SU-DHL-6 (cell line): ENCODE measurements around the gene WWOX.

ENCODE experiments used
- H2AFZ ChIP-seq: fragments of 200-600 bp; sonication (generic); 2 replicates; pipeline ENCODE4 v1.6.1; 2014; ENCODE audit warnings: low read depth, mild to moderate bottlenecking, moderate library complexity, mixed read lengths, antibody characterized with exemption, low read length; ENCODE audit not compliant: severe bottlenecking
- H3F3A ChIP-seq: fragments of 200-600 bp; shearing (Covaris generic); 2 replicates; pipeline ENCODE4 v1.6.0; 2016; ENCODE audit warnings: antibody characterized with exemption, mild to moderate bottlenecking; ENCODE audit not compliant: insufficient read depth
- H3K27ac ChIP-seq: fragments of 200-600 bp; sonication (generic); 2 replicates; pipeline ENCODE4 v1.5.1; 2016; ENCODE audit warnings: low read depth, mild to moderate bottlenecking, low read length, moderate library complexity, mixed read lengths
- H3K27me3 ChIP-seq: fragments of 200-600 bp; sonication (generic), shearing (Covaris generic); 2 replicates; pipeline ENCODE4 v1.6.0; 2014; ENCODE audit warnings: mild to moderate bottlenecking, low read length
- H3K36me3 ChIP-seq: fragments of 200-600 bp; sonication (generic); 2 replicates; pipeline ENCODE4 v1.6.1; 2014; ENCODE audit warnings: mild to moderate bottlenecking, low read length, mixed read lengths
- H3K4me2 ChIP-seq: fragments of 300-600, 200-600 bp; shearing (Covaris generic), sonication (generic); 2 replicates; pipeline ENCODE4 v1.6.0; 2014; ENCODE audit warnings: low read length, low read depth, mild to moderate bottlenecking; ENCODE audit not compliant: poor library complexity, severe bottlenecking
- H3K4me3 ChIP-seq: fragments of 200-600 bp; sonication (generic); 2 replicates; pipeline ENCODE4 v1.5.1; 2014; ENCODE audit warnings: antibody characterized with exemption, low read length, mild to moderate bottlenecking, mixed read lengths; ENCODE audit not compliant: insufficient read depth, poor library complexity, severe bottlenecking
- H3K79me2 ChIP-seq: fragments of 200-600 bp; sonication (generic); 2 replicates; pipeline ENCODE4 v1.6.1; 2014; ENCODE audit warnings: mild to moderate bottlenecking, low read length, moderate library complexity; ENCODE audit not compliant: insufficient read depth
- H3K9ac ChIP-seq: fragments of 200-600 bp; sonication (generic); 2 replicates; pipeline ENCODE4 v1.7.0; 2014; ENCODE audit warnings: mild to moderate bottlenecking, low read length
- H3K9me2 ChIP-seq: fragments of 200-600 bp; sonication (generic); replicated peaks from 2 replicates; pipeline ENCODE4 v1.6.1; 2014; ENCODE audit warnings: low read length; ENCODE audit not compliant: insufficient read depth
- H3K9me3 ChIP-seq: fragments of 200-600 bp; sonication (generic); 2 replicates; pipeline ENCODE4 v1.6.1; 2014; ENCODE audit warnings: low read length, mixed read lengths; ENCODE audit not compliant: insufficient read depth
- H4K20me1 ChIP-seq: fragments of 200-600 bp; sonication (generic); 2 replicates; pipeline ENCODE4 v1.6.1; 2014; ENCODE audit warnings: low read depth, mild to moderate bottlenecking, antibody characterized with exemption, low read length, moderate library complexity, mixed read lengths
- CTCF ChIP-seq: fragments of 200-600 bp; sonication (generic); IDR thresholded peaks from one replicate; pipeline ENCODE4 v1.5.1; 2017; ENCODE audit warnings: antibody characterized with exemption, mild to moderate bottlenecking, low read length, moderate library complexity; ENCODE audit not compliant: insufficient read depth, poor library complexity, severe bottlenecking
- EZH2phosphoT487 ChIP-seq: fragments of 200-600 bp; sonication (generic), shearing (Covaris generic); conservative IDR thresholded peaks from 2 replicates; pipeline ENCODE4 v1.6.1; 2018; ENCODE audit warnings: mild to moderate bottlenecking, antibody characterized with exemption, low read length, moderate library complexity, mixed read lengths

WWOX gene

GRCh38 chr16:78438219-78438618 lies 338.8 kb downstream of the WWOX start:
- Histone ChIP-seq H3K79me2 (no peaks in the 10 kb centered on the region), H3K27ac (no peak overlapping the region), H4K20me1 (no peaks in the 10 kb centered on the region), H3K36me3 (no peaks in the 10 kb centered on the region), H2AFZ (no peak overlapping the region), H3K9me2 (no peaks in the 10 kb centered on the region), H3F3A (no peaks in the 10 kb centered on the region), H3K4me2 (no peak overlapping the region), H3K27me3 (no peaks in the 10 kb centered on the region), H3K9me3 (no peaks in the 10 kb centered on the region), H3K4me3 (no peak overlapping the region), H3K9ac (no peak overlapping the region)
- TF ChIP-seq EZH2phosphoT487 = no peak
- no peak for TF ChIP-seq CTCF

- Histone ChIP-seq H3K9me3 (no peaks in the 10 kb centered on the region), H3F3A (no peaks in the 10 kb centered on the region), H3K27ac (no peak overlapping the region), H3K9me2 (no peaks in the 10 kb centered on the region), H3K79me2 (no peaks in the 10 kb centered on the region), H3K27me3 (no peaks in the 10 kb centered on the region), H3K9ac (no peak overlapping the region), H3K4me2 (no peak overlapping the region), H3K36me3 (no peaks in the 10 kb centered on the region), H4K20me1 (no peaks in the 10 kb centered on the region), H2AFZ (no peak overlapping the region), H3K4me3 (no peak overlapping the region)
- TF ChIP-seq CTCF (no peak), EZH2phosphoT487 (no peak)
Observed at GRCh38 chr16:78438632-78439031, 339.2 kb downstream of the WWOX start.

DNA sequence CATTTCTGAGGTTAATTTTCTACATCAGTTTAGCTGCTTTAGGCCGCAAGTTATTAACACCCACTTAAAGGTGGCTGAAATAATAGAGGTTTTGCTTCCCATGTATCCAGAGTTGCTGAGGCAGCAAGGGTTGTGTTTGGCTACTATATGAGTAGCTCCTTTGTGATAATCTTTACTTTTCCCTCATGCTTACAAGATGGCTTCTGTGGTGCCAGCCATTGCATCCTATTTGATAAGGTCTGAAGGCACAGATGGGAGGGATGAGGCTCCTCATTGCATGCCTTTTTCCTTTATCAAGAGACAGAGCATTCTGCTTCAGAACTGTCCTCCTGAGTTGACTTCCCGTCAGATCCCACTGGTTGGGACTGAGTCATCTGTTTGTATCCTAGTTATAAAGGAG lies 340.2 kb downstream of the WWOX start:
- Histone ChIP-seq H3K36me3 (no peaks in the 10 kb centered on the region), H3K4me2 (no peak overlapping the region), H3K27me3 (no peaks in the 10 kb centered on the region), H3K27ac (no peak overlapping the region), H3K9ac (no peak overlapping the region), H3K79me2 (no peaks in the 10 kb centered on the region), H3F3A (no peaks in the 10 kb centered on the region), H3K9me3 (no peaks in the 10 kb centered on the region), H2AFZ (no peak overlapping the region), H4K20me1 (no peaks in the 10 kb centered on the region), H3K4me3 (no peak overlapping the region), H3K9me2 (no peaks in the 10 kb centered on the region)
- TF ChIP-seq EZH2phosphoT487 (no peak), CTCF (no peak)

GRCh38 chr16:78441298-78441697 lies 341.8 kb downstream of the WWOX start:
- Histone ChIP-seq H3K36me3 (no peaks in the 10 kb centered on the region), H3K9ac (no peak overlapping the region), H3K27me3 (no peaks in the 10 kb centered on the region), H3K79me2 (no peaks in the 10 kb centered on the region), H3F3A (no peaks in the 10 kb centered on the region), H4K20me1 (no peaks in the 10 kb centered on the region), H3K9me3 (no peaks in the 10 kb centered on the region), H3K4me3 (no peak overlapping the region), H3K4me2 (no peak overlapping the region), H2AFZ (no peak overlapping the region), H3K27ac (no peak overlapping the region), H3K9me2 (no peaks in the 10 kb centered on the region)
- no peak for TF ChIP-seq CTCF
- TF ChIP-seq EZH2phosphoT487 = no peak
